DMS53 treated with DMSO at 0.1 percent for 48 hours (cell line): ENCODE results near the gene METRN.

ENCODE experiments used
- DNase-seq: peaks from one replicate; lab custom pipeline; 2025; ENCODE audit not compliant: unreplicated experiment; lab: John Stamatoyannopoulos, UW

Gene METRN

GRCh38 chr16:714558-715476, at the start of gene METRN:
METRN (plus strand) TSS chr16:715118; CDS start chr16:715290, 172 bp downstream.
- DNase-seq, result peak; percentile 42

- DNase-seq, result no peak
Measured at GRCh38 chr16:666572-666971, 48.3 kb upstream of the METRN start.

GRCh38 chr16:667113-667779, 47.7 kb upstream of the METRN start:
- DNase-seq, result no peak

- DNase-seq, result peak; percentile 67
Measured at GRCh38 chr16:667780-668518, 47.0 kb upstream of the METRN start, which contains the start of gene RHOT2. RHOT2 (plus strand) TSS chr16:668132; CDS start chr16:668200, 68 bp downstream.

- DNase-seq, result no peak
Measured at GRCh38 chr16:668519-669171, 46.3 kb upstream of the METRN start.

GRCh38 chr16:669666-670065, 45.3 kb upstream of the METRN start:
- no peak for DNase-seq

- DNase-seq, result no peak
Measured at GRCh38 chr16:670485-671352, 44.2 kb upstream of the METRN start.

- DNase-seq, result no peak
Measured at GRCh38 chr16:671353-672131, 43.4 kb upstream of the METRN start.

- no peak for DNase-seq
Measured at GRCh38 chr16:672371-672770, 42.5 kb upstream of the METRN start.

- no peak for DNase-seq
Measured at GRCh38 chr16:672851-673250, 42.1 kb upstream of the METRN start.

GRCh38 chr16:673399-673991, 41.4 kb upstream of the METRN start:
- DNase-seq, result no peak

GRCh38 chr16:674214-674881, 40.6 kb upstream of the METRN start:
- DNase-seq, result no peak

- DNase-seq, result no peak
Measured at GRCh38 chr16:674968-675883, 39.7 kb upstream of the METRN start, which contains the start of gene RHBDL1. RHBDL1 (plus strand) TSS chr16:675671; CDS start chr16:675791, 120 bp downstream.

- DNase-seq, result no peak
Measured at GRCh38 chr16:675884-676564, 38.9 kb upstream of the METRN start.

- no peak for DNase-seq
Measured at GRCh38 chr16:676565-676902, 38.4 kb upstream of the METRN start.

- peak; percentile 46 for DNase-seq
Measured at GRCh38 chr16:676913-677312, 38.0 kb upstream of the METRN start.
